PC-9 (cell line): ENCODE results near the gene ZNF488. TPM values are rescaled to one million over a fixed set of nuclear protein-coding genes. Genes with fewer than 3 reads are reported as not detected.

Source experiments
- BruUV-seq: library from RNA; stranded (reverse); fragments of 400-500 nt; replicated peaks from 2 replicates; lab custom pipeline; 2021; lab: Mats Ljungman, UMichigan
- CTCF ChIA-PET: fragments of 300-600 bp; sonication (Branson Sonifier 250); formaldehyde crosslinking; loops from one replicate; lab custom pipeline; 2022; ENCODE audit warnings: antibody characterized with exemption; lab: Charles Lee
- POLR2A ChIA-PET: fragments of 300-600 bp; sonication (Branson Sonifier 250); formaldehyde crosslinking; loops from one replicate; lab custom pipeline; 2022; ENCODE audit warnings: antibody characterized with exemption; ENCODE audit not compliant: unreplicated experiment; lab: Charles Lee
- DNase-seq, 2 experiments: peaks; one replicate each; pipeline versions ENCODE4 v3.0.0 to v3.0.0-alpha.2; 2015 to 2022; ENCODE audit warnings: mixed read lengths in 1 of 2
- H2AFZ ChIP-seq: fragments of 200-600 bp; sonication (generic); 2 replicates; pipeline ENCODE4 v1.8.1; 2017; ENCODE audit warnings: antibody characterized with exemption
- H3F3A ChIP-seq: fragments of 200-600 bp; sonication (generic); 2 replicates; pipeline ENCODE4 v1.8.1; 2017; ENCODE audit warnings: antibody characterized with exemption, mild to moderate bottlenecking, low read depth; ENCODE audit not compliant: insufficient read depth
- H3K27ac ChIP-seq: fragments of 200-600 bp; sonication (generic); 2 replicates; pipeline ENCODE4 v1.6.1; 2016; ENCODE audit warnings: mixed run types
- H3K27me3 ChIP-seq: fragments of 200-600 bp; sonication (generic); 2 replicates; pipeline ENCODE4 v1.6.1; 2016; ENCODE audit warnings: low read depth, mixed run types; ENCODE audit not compliant: insufficient read depth
- H3K36me3 ChIP-seq: fragments of 200-600 bp; sonication (generic); 2 replicates; pipeline ENCODE4 v1.6.1; 2016; ENCODE audit warnings: low read depth, mixed run types
- H3K4me1 ChIP-seq: fragments of 200-600 bp; sonication (generic); replicated peaks from 2 replicates; pipeline ENCODE4 v1.6.1; 2016; ENCODE audit warnings: mixed run types; ENCODE audit not compliant: insufficient read depth
- H3K4me2 ChIP-seq: fragments of 200-600 bp; sonication (generic); 2 replicates; pipeline ENCODE4 v1.6.1; 2017; ENCODE audit warnings: mixed run types
- H3K4me3 ChIP-seq: fragments of 200-600 bp; sonication (generic); 2 replicates; pipeline ENCODE4 v1.6.1; 2016; ENCODE audit warnings: mixed run types
- H3K79me2 ChIP-seq: fragments of 200-600 bp; sonication (generic); 2 replicates; pipeline ENCODE4 v1.6.1; 2017; ENCODE audit warnings: low read depth, mixed run types
- H3K9me2 ChIP-seq: fragments of 200-600 bp; sonication (generic); 2 replicates; pipeline ENCODE4 v1.8.1; 2017; ENCODE audit warnings: mild to moderate bottlenecking; ENCODE audit not compliant: insufficient read depth
- H3K9me3 ChIP-seq: fragments of 200-600 bp; sonication (generic); 2 replicates; pipeline ENCODE4 v1.8.1; 2016; ENCODE audit warnings: low read depth; ENCODE audit not compliant: insufficient read depth
- H4K20me1 ChIP-seq: fragments of 200-600 bp; sonication (generic); 2 replicates; pipeline ENCODE4 v1.8.1; 2017; ENCODE audit not compliant: insufficient read depth
- CTCF ChIP-seq: fragments of 200-600 bp; sonication (generic); conservative IDR thresholded peaks from 2 replicates; pipeline ENCODE4 v1.6.1; 2017; ENCODE audit warnings: mixed run types, antibody characterized with exemption, mild to moderate bottlenecking, moderate library complexity
- EZH2 ChIP-seq: fragments of 200-600 bp; sonication (generic); IDR thresholded peaks from 2 replicates; pipeline ENCODE4 v1.8.0; 2017; ENCODE audit warnings: antibody characterized with exemption, low read depth
- intact Hi-C: fragments of 100-400 bp; cut with micrococcal nuclease; formaldehyde crosslinking; loops from one replicate; pipeline ENCODE4 v1.10.0; 2022; ENCODE audit not compliant: unreplicated experiment
- total RNA-seq: library from RNA; stranded (reverse); gene quantifications from 2 replicates; pipeline ENCODE4 v1.2.3, GENCODE V29; 2021

Gene ZNF488
- total RNA-seq, 1 experiment from 2014 or later: 18.1 TPM

- H4K20me1 ChIP-seq: no peaks in the 10 kb centered on the region
- no peaks in the 10 kb centered on the region for H3K27me3 ChIP-seq
- H3K9me2 ChIP-seq: no peaks in the 10 kb centered on the region
- H3F3A ChIP-seq: no peaks in the 10 kb centered on the region
- no peak overlapping the region for H3K4me2 ChIP-seq
- no peaks in the 10 kb centered on the region for H3K4me1 ChIP-seq
- BruUV-seq: no TSS peak
- intact Hi-C loops: no loop called here
- H3K4me3 ChIP-seq: no peak overlapping the region
- no peak for DNase-seq
- no peaks in the 10 kb centered on the region for H3K36me3 ChIP-seq
- H3K79me2 ChIP-seq: no peaks in the 10 kb centered on the region
- ChIA-PET POLR2A (interaction anchor here (0.7 kb wide), 1 partner anchor 67 kb away, joined by 6 read pairs; no protein-coding TSS in a partner anchor), CTCF (interaction anchor here (0.6 to 0.7 kb wide), 2 partner anchors 39 to 51 kb away, joined by 3 read pairs; no protein-coding TSS in a partner anchor)
- H2AFZ ChIP-seq: no peak overlapping the region
- no peaks in the 10 kb centered on the region for H3K9me3 ChIP-seq
- H3K27ac ChIP-seq: no peak overlapping the region
- TF ChIP-seq CTCF (peak; percentile 48), EZH2 (no peak)
These were observed 29.9 kb downstream of the ZNF488 start for GRCh38 chr10:47354165-47354564.

GRCh38 chr10:47353351-47353750 is 30.7 kb downstream of the ZNF488 start:
- Histone ChIP-seq H3K4me1 (no peaks in the 10 kb centered on the region), H3K4me2 (no peak overlapping the region), H3K36me3 (no peaks in the 10 kb centered on the region), H3K27me3 (no peaks in the 10 kb centered on the region), H3K27ac (no peak overlapping the region), H3F3A (no peaks in the 10 kb centered on the region), H3K79me2 (no peaks in the 10 kb centered on the region), H2AFZ (no peak overlapping the region), H3K4me3 (no peak overlapping the region), H4K20me1 (no peaks in the 10 kb centered on the region), H3K9me3 (no peaks in the 10 kb centered on the region), H3K9me2 (no peaks in the 10 kb centered on the region)
- ChIA-PET POLR2A (interaction anchor here (0.6 kb wide), 1 partner anchor 64 kb away, joined by 3 read pairs; no protein-coding TSS in a partner anchor), CTCF (no interaction called here)
- no peak for TF ChIP-seq CTCF
- TF ChIP-seq EZH2: no peak
- no peak for DNase-seq
- intact Hi-C loops: no loop called here
- no TSS peak for BruUV-seq

GRCh38 chr10:47351899-47352815 is 31.9 kb downstream of the ZNF488 start:
- Histone ChIP-seq H3K36me3 (no peaks in the 10 kb centered on the region), H3K4me2 (no peak overlapping the region), H3K27ac (no peak overlapping the region), H3K27me3 (no peaks in the 10 kb centered on the region), H3K9me2 (no peaks in the 10 kb centered on the region), H3K9me3 (no peaks in the 10 kb centered on the region), H3K4me1 (no peaks in the 10 kb centered on the region), H4K20me1 (no peaks in the 10 kb centered on the region), H2AFZ (no peak overlapping the region), H3K79me2 (no peaks in the 10 kb centered on the region), H3F3A (no peaks in the 10 kb centered on the region), H3K4me3 (no peak overlapping the region)
- CTCF ChIA-PET: no interaction called here
- BruUV-seq: no TSS peak
- intact Hi-C loops: no loop called here
- POLR2A ChIA-PET: no interaction called here
- TF ChIP-seq EZH2: no peak
- TF ChIP-seq CTCF: no peak
- DNase-seq: no peak
